Stimulated activated CD8-positive, alpha-beta memory T cell treated with anti-CD3 and anti-CD28 coated beads, Interleukin-2, amount 100 ng/mL, for 48 hours (primary cell): Measurements from ENCODE around the gene HFM1.
"Not testable (repeated sequence)": the region's sequence is repeated elsewhere in the genome, so short reads cannot be mapped to it uniquely, and the experiment has no call there.

Experiments used
- DNase-seq, 2 donors: peaks; one replicate each; pipeline ENCODE4 v3.0.0-alpha.2; 2020; ENCODE audit warnings: low read depth in 2 of 2

HFM1 gene

GRCh38 chr1:91374086-91374485 lies 30.6 kb downstream of the HFM1 start:
- DNase-seq = no peak

GRCh38 chr1:91372230-91372629 lies 32.4 kb downstream of the HFM1 start:
- not testable (repeated sequence) for DNase-seq

GRCh38 chr1:91349524-91349923 lies 55.1 kb downstream of the HFM1 start:
- no peak for DNase-seq

- no peak for DNase-seq
Observed at GRCh38 chr1:91346824-91347223, 57.8 kb downstream of the HFM1 start.

DNA sequence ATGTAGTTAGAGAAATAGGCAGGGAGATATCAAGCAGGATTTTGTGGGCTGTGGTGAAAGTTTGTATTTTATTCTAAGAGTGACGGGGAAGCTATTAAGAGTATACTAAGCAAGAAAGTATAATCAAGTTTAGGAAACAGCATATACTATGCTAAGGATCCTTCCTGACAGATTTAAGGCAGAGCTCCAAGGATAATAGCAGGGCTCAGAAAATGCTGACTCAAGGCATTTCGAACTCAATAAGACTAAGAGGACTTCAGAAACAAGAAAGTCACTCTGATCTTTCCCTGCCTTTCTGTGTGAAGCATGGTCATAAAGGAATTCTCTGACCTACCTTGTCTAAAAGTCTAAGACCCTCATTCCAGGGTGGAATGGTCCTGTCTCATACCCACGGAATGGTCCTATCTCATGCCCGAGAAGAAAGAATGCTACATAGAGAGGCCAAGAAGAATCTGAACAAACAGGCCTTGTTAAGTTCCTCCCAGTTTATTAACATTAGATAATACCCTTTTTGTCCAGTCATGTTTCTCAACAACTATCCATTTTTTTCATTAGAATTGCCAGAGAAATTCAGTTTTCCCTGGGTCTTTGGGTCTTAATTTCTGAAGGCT lies 59.1 kb downstream of the HFM1 start:
- DNase-seq = no peak

DNA sequence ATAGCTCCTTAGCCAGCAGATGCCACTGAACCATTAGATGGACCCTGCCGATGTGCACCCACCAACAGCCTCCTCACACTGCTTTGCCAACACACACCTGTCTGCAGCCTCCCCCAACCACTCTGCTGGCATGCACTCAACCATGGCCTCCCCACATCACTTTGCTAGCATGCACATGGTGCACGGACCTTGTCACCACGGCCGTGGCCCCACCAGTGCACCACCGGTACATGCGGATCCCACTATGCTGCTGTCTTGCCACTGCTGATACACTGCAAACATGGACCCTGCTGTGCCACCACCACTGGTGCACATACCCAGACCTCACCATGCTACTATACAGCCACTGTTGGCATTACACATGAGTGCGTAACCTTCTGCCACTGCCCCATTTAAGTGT lies 66.1 kb downstream of the HFM1 start:
- no peak for DNase-seq

- no peak for DNase-seq
Observed at GRCh38 chr1:91335603-91336002, 69.0 kb downstream of the HFM1 start.

DNA sequence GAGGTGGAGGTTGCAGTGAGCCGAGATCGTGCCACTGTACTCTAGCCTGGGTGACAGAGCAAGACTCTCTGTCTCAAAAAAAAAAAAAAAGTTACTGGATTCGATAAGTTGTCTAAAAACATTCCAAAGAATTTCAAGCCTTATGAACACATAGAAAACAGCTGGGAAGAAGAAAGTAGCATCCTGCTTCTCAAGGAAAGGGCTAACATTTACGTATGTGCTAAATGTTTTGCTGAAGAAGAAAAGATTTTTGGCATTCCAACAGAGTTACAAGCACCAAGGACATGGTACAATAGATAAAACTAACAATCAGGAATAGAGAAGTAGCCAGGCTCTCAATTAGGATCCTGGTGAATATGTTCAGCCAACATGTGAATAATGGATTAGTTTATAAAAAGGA lies 69.8 kb downstream of the HFM1 start:
- DNase-seq = no peak

DNA sequence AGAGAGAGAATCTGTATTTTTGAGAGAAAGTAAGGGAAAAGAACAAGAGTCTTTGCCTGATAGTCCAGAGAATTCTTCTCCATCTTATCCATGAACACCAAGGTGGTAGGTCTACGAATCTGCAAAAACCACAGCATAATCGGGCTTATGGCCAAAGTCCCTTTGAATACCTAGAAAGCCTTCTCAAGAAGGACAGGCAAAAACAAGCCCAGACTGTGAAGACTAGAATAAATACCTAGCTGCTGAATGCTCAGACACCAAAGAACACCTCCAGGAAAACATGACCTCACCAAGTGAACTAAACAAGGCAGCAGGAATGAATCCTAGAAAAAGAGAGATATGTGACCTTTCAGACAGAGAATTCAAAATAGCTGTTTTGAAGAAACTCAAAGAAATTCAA lies 79.2 kb downstream of the HFM1 start:
- no peak for DNase-seq

GRCh38 chr1:91314643-91315042 lies 90.0 kb downstream of the HFM1 start:
- DNase-seq = no peak

DNA sequence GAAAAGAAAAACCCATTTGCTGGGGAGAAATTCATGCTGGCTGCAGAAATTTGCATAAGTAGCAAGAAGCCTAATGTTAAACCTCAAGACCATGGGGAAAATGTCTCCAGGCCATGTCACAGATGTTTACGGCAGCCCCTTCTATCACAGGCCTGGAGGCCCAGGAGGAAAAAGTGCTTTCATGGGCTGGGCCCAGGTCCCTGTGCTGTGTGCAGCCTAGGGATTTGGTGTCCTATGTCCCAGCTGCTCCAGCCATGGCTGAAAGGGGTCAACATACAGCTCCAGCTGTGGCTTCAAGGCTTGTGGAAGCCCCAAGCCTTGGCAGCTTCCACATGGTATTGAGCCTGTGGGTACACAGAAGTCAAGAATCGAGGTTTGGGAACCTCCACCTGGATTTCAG lies 93.0 kb downstream of the HFM1 start:
- no peak for DNase-seq

- no peak for DNase-seq
Observed at GRCh38 chr1:91308544-91308943, 96.1 kb downstream of the HFM1 start.

DNA sequence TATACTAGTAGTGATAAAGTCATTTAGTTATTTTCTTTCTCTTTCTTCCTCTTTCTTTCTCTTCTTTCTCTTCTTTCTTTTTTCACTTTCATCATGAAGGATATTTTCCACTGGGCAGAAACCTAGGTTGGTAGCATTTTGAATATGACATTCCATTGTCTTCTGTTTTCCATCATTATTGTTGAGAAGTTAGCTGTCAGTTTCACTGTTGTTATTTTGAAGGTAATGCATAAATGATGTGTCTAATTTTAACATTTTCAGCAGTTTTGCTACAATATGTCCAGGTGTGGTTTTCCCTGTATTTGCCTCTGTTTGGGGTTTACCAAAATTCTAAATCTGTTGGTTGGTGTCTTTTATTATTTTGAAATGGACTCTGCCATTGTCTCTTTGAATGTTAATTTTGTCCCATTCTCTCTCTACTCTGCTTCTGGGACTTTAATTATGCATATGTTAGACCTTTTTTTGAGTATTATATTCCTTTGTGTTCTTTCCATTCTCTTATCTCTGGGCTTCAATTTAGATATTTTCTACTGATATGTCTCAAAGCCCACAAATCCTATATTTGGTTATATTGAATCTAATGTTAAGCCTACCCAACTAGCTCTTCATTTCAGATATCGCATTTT lies 96.7 kb downstream of the HFM1 start:
- DNase-seq = no peak

DNA sequence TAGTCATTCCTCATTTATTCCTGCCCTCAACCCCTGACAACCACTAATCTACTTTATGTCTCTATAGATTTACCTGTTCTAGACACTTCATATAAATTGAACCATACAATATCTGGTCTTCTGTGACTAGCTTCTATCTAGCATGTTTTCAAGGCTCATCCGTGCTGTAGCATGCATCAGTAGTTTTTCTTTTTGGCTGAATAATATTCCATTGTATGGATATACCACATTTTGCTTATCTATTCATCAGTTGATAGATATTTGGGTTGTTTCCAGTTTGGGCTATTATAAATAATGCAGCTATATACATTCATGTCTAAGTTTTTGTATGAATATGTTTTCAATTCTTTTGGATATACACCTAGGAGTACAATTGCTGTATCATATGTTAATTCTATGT lies 101.5 kb downstream of the HFM1 start:
- no peak for DNase-seq

GRCh38 chr1:91288843-91289553 lies 115.6 kb downstream of the HFM1 start:
- DNase-seq = not testable (repeated sequence)

- not testable (repeated sequence) for DNase-seq
Observed at GRCh38 chr1:91286962-91287317, 117.7 kb downstream of the HFM1 start.

GRCh38 chr1:91286259-91286961 lies 118.2 kb downstream of the HFM1 start:
- not testable (repeated sequence) for DNase-seq

GRCh38 chr1:91283421-91283726 lies 121.3 kb downstream of the HFM1 start:
- no peak for DNase-seq

DNA sequence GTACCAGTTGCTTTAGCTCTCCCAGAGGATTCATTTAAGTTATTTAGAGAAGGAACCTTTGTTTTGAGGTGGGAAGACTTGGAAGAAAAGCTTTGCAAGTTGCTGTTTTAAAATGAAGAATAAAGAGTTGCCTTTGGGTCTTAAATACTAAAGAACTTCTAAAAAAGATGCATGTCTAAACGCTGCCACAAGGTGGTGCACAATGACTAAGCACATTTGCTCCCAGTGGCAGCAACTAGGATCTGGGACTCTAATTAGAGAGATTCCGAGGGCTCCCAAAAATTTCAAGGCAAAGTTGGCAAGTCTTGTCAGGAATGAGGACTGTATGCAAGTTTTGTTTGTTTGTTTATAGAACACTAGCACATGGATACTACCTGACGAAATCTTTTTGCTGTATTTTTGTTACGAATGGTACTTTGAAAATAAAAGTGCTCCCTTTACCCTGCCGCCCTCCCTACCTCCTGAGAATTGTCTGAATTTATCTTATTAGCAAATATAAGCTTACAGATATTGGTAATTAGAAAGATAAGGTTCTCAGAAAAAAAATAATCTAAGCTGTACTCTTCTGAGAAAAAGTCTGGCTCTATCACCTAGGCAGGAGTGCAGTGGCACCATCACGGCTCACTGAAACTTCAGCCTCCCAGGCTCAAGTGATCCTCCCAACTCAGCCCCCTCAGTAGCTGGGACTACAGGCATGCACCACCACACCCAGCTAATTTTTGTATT lies 121.8 kb downstream of the HFM1 start:
- DNase-seq = peak in 1 of 2 donors; percentile 2

GRCh38 chr1:91281782-91282181 lies 122.9 kb downstream of the HFM1 start:
- no peak for DNase-seq

- no peak for DNase-seq
Observed at GRCh38 chr1:91278754-91279153, 125.9 kb downstream of the HFM1 start.

- no peak for DNase-seq
Observed at GRCh38 chr1:91273875-91274274, 130.8 kb downstream of the HFM1 start.
